SK-N-MC (cell line): Measurements from ENCODE around the gene GRB14.

Experiments
- EZH2 ChIP-seq: fragments of 200-600 bp; sonication (generic); IDR thresholded peaks from one replicate; pipeline ENCODE4 v1.6.1; 2017; ENCODE audit warnings: antibody characterized with exemption
- FOXP2 ChIP-seq: optimal IDR thresholded peaks from 2 replicates; pipeline ENCODE3; 2011; ENCODE audit warnings: mild to moderate bottlenecking, moderate library complexity; ENCODE audit not compliant: insufficient read depth; ENCODE audit errors: extremely low read length, control extremely low read depth
- POLR2AphosphoS5 ChIP-seq: IDR thresholded peaks from 2 replicates; pipeline ENCODE4 v1.6.1; 2012; ENCODE audit warnings: mild to moderate bottlenecking, low read depth, low read length, borderline replicate concordance

DNA sequence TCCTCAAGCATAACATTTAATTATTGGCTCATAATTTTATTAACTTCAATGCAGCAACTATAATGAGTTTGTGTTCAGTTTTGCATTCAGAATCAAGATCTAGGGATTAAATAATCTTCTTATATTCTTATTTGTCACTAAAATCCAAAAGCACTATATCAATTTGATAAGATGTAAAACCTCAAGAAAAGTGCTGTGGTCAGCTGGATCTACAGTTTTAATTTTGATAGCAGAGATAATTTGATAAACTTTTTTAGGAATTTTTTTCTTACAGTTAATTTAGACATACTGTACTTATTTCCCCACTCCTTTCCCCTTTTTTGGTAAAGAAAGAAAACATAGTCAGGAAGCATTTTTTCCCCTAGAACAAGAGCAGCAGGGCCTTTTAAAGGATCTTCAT is 146.4 kb downstream of the GRB14 start:
- no peak for TF ChIP-seq EZH2
- no peak for TF ChIP-seq POLR2AphosphoS5
- no peak for TF ChIP-seq FOXP2
